ENCODE results near the gene RNLS. TPM values are rescaled to one million over a fixed set of nuclear protein-coding genes. Genes with fewer than 3 reads are reported as not detected.

RNLS gene
- total and polyA plus RNA-seq, 8 donors = 2.5 to 6.4 (median 5.9) TPM

- Histone ChIP-seq H3K27me3 (no peaks in the 10 kb centered on the region), H3K27ac (no peak overlapping the region), H3K4me1 (peaks cover 0 to 13% (median 0%) of the 10 kb centered on the region in 3 donors), H3K9me3 (no peaks in the 10 kb centered on the region), H3K4me3 (no peak overlapping the region), H3K36me3 (no peaks in the 10 kb centered on the region)
- no peak for ATAC-seq
- TF ChIP-seq, protein P1, sequence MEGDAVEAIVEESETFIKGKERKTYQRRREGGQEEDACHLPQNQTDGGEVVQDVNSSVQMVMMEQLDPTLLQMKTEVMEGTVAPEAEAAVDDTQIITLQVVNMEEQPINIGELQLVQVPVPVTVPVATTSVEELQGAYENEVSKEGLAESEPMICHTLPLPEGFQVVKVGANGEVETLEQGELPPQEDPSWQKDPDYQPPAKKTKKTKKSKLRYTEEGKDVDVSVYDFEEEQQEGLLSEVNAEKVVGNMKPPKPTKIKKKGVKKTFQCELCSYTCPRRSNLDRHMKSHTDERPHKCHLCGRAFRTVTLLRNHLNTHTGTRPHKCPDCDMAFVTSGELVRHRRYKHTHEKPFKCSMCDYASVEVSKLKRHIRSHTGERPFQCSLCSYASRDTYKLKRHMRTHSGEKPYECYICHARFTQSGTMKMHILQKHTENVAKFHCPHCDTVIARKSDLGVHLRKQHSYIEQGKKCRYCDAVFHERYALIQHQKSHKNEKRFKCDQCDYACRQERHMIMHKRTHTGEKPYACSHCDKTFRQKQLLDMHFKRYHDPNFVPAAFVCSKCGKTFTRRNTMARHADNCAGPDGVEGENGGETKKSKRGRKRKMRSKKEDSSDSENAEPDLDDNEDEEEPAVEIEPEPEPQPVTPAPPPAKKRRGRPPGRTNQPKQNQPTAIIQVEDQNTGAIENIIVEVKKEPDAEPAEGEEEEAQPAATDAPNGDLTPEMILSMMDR (IDR thresholded peaks at IDR 0.05) = no peak
- WGBS, 2 donors = 78 to 92% methylated on average over 7 of the region's 7 CpGs
- no peak for FAIRE-seq
- intact Hi-C loops (cut with DNase I) = no loop called here
- no peak for DNase-seq
Measured at GRCh38 chr10:88232983-88233543, 350.1 kb downstream of the RNLS start.

DNA sequence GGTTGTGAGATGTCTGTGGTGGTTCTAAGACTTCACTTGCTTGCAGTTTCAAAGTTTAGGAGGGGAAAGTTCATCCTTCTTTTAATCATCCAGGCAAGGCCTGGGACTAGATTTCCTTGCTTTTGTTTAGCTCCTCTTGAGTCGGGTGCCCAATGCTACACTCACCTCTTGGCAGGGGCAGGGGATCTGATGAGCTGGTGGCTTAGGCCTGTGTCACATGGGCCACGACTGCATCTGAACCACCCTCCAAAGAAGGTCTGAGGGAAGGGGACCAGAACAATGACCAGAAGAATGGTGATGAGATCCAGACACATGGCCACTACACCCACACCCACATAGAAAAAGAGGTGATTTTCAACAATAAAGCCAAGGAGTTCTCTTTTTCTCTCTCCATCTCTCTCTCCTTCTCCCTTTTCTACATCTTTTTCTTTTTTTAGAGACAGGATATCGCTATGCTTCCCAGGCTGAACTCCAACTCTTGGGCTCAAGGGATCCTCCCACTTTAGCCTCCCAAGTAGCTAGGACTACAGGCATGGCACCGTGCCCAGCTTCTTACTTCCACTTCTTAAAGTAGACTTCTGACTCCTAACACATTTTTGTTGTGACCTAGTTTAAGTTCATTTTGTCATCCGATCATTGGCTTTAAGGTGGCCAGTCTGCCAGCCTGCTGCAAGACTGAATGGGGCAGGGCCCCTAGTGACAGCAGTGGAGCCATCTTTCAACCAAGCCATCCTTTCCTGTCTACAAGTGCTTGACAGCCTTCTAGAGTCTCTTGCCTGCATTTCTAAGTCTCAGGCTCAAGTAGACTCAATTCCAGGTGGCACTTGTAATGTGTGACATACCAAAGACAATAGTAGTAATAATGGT is 350.9 kb downstream of the RNLS start:
- no peak overlapping the region for H3K27ac ChIP-seq
- peak in 1 of 4 donors; percentile 19 for ATAC-seq

GRCh38 chr10:88230251-88230650 is 352.9 kb downstream of the RNLS start:
- Histone ChIP-seq H3K36me3 (no peaks in the 10 kb centered on the region), H3K4me1 (peaks cover 10 to 14% (median 10%) of the 10 kb centered on the region in 3 donors), H3K4me3 (no peak overlapping the region), H3K9me3 (no peaks in the 10 kb centered on the region), H3K27ac (no peak overlapping the region), H3K27me3 (no peaks in the 10 kb centered on the region)
- DNase-seq (no peak), FAIRE-seq (no peak), ATAC-seq (no peak)
- intact Hi-C loops (cut with DNase I) = no loop called here
- 84 to 94% methylated on average over 8 of the region's 8 CpGs for WGBS, 2 donors
- TF ChIP-seq, protein P1 (IDR thresholded peaks at IDR 0.05) = no peak

More for the DNA sequence above, 350.9 kb downstream of the RNLS start:
- H3K27me3 ChIP-seq = no peaks in the 10 kb centered on the region
- no peaks in the 10 kb centered on the region for H3K9me3 ChIP-seq
- H3K4me3 ChIP-seq = no peak overlapping the region
- TF ChIP-seq, protein P1 (IDR thresholded peaks at IDR 0.05) = no peak
- intact Hi-C loops (cut with DNase I) = no loop called here
- no peaks in the 10 kb centered on the region for H3K36me3 ChIP-seq
- WGBS, 2 donors = 70 to 85% methylated on average over 5 of the region's 5 CpGs
- FAIRE-seq (no peak), DNase-seq (peak in 3 of 6 donors; percentile 39 to 60 (median 50))
- peaks cover 0 to 13% (median 0%) of the 10 kb centered on the region in 3 donors for H3K4me1 ChIP-seq

DNA sequence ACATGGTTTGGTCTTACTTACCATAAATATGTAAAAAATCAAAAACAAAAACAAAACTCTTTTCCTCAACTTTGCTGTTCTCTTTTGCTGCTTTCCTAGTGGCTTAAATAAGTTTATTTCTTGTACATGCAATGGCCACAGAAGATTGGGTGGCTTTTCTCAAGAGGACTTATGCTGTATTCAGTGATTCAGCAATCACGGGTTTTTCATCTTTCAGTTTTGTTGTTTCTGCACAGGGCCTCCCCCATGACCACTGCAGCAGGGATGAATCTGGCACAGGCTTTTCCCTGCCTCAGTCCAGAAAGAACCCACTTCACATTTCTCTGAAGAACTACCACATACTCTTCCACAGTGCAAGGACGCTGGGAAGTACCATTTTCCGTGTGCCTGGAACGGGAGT is 355.0 kb downstream of the RNLS start:
- Histone ChIP-seq H3K9me3 (no peaks in the 10 kb centered on the region), H3K4me3 (no peak overlapping the region), H3K4me1 (peaks cover 10 to 14% (median 10%) of the 10 kb centered on the region in 3 donors), H3K27me3 (no peaks in the 10 kb centered on the region), H3K27ac (no peak overlapping the region), H3K36me3 (no peaks in the 10 kb centered on the region)
- WGBS, 2 donors = 93 to 96% methylated on average over 4 of the region's 4 CpGs
- DNase-seq = no peak
- FAIRE-seq = no peak
- no peak for ATAC-seq
- TF ChIP-seq, protein P1 (IDR thresholded peaks at IDR 0.05) = no peak
- intact Hi-C loops (cut with DNase I) = no loop called here
